ENCODE results near the gene RPS6KA4.

- TF ChIP-seq CTCF (IDR thresholded peaks at IDR 0.05), result no peak
- no peak for TF ChIP-seq POLR2A (IDR thresholded peaks at IDR 0.05)
These were observed 14.2 kb upstream of the RPS6KA4 start for GRCh38 chr11:64344787-64345186.

All from uterus (tissue), 2 donors.